HG02678 (cell line): ENCODE measurements around the gene SPATA9.

Source experiments
- ATAC-seq: cut with Tn5 transposase; IDR thresholded peaks from one replicate; pipeline ENCODE4 v1.9.1; 2021; ENCODE audit warnings: mild to moderate bottlenecking, moderate library complexity; ENCODE audit not compliant: unreplicated experiment

The SPATA9 gene

DNA sequence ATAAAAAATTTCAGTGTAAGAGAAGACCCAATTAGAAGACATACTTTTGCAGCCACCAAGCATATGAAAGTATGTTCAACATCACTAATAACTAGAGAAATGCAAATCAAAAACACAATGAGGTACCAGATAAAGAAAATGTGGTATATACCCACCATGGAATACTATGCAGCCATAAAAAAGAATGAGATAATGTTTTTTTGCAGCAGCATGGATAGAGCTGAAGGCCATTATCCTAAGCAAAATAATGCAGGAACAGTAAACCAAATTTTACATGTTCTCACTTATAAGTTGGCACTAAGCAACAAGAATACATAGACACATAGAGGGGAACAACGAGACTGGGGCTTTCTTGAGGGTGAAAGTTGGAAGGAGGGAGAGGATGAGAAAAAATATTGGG, 6.9 kb upstream of the SPATA9 start:
- ATAC-seq, result no peak

GRCh38 chr5:95686651-95687050, 3.9 kb upstream of the SPATA9 start:
- ATAC-seq, result no peak

- ATAC-seq, result no peak
Measured at GRCh38 chr5:95684361-95684760, 1.6 kb upstream of the SPATA9 start.

DNA sequence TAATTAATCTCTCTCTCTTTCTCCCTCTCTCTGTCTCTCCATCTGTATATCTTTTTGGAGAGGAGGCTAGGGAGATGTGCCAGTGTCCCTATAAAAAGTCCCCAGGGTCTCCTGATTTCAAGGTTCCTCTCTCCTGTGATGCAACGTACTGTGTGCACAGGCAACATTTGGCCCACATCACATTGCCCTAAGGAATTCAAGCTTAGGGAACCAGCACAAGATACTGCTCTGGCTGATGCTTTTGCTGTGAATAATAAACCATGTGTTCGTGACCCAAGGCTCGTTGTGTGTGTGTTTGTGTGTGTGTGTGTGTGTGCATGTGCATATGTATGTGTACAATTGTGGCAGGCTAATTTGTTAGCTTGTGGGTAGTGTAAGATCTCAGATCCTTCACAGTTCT, 9.7 kb downstream of the SPATA9 start:
- ATAC-seq, result no peak

- no peak for ATAC-seq
Measured at GRCh38 chr5:95672641-95673040, 10.2 kb downstream of the SPATA9 start.

GRCh38 chr5:95671826-95672225, 11.0 kb downstream of the SPATA9 start:
- no peak for ATAC-seq

DNA sequence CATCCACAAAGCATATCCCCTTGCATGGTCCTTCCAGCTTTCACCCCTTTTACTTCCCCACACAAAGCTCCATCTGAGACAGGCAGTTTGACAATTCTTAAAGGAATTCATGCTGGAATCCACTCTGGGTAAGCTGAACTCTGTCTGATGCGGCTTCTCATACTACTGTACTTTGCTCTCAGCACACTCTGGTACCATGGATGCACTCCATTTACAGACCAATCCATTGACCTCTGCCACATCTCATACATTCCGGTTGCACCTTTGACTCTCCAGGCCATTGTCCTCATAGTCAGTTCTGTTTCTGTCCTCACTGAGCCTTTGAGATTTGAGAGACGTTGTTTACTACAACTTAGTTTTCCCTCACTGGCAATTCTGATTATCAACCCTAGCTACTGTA, 12.2 kb downstream of the SPATA9 start:
- no peak for ATAC-seq

DNA sequence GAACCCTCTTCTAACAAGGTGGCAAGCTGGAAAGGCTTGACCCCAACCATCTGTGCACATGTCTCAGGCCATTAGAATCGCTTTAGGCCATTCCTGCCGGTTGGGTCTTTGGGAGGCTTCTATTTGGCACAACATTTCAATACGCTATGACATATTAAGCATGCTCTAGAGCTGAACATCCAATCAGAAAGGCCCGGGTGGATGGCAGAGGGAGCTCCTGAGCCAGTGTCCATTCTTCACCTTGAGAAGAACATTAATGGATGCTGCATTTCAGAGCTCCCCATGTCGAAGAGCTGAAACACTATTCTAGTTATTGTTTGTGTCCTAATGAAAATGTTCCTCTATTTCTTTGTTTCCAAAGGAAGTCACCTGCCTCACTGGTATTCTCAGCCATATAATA, 12.8 kb downstream of the SPATA9 start:
- no peak for ATAC-seq

GRCh38 chr5:95669540-95669939, 13.3 kb downstream of the SPATA9 start:
- ATAC-seq, result no peak

DNA sequence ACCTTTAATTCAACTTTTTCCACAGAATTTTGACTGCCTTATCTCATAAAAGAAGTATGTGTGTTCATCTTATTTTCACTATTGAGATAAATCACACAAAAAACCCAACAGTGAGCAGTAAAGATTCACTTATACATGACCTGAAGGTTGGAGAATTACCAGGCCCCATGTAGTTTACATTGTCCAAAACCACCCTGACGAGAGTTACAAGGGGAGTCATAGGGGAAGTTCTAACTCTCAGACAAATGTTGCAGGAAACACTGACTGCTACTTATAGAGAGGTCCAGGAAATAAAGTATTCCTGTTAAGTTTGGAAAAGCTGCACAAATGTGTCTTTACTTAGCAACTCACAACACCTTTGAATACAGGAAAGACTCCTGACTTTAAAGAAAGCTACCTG, 14.1 kb downstream of the SPATA9 start:
- no peak for ATAC-seq

DNA sequence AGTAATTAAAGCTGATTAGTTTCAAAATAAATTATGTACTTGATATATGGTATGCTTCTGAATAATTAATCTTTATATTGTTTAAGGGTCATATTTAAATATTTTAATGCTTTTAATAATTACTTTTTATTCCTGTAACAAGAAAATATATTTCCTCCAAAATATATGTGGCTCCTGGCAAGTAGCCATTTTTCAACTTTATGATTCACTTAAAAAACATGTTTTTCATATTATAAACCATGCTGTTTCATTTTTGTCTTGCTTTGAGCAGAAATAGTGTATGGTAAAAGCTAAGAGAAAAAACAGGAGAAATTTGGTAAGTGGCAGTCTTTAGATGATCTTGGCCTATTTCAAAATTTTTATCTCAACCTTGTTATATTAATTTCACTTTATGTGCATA, 14.6 kb downstream of the SPATA9 start:
- ATAC-seq, result no peak

GRCh38 chr5:95667678-95668077, 15.1 kb downstream of the SPATA9 start:
- ATAC-seq, result no peak

DNA sequence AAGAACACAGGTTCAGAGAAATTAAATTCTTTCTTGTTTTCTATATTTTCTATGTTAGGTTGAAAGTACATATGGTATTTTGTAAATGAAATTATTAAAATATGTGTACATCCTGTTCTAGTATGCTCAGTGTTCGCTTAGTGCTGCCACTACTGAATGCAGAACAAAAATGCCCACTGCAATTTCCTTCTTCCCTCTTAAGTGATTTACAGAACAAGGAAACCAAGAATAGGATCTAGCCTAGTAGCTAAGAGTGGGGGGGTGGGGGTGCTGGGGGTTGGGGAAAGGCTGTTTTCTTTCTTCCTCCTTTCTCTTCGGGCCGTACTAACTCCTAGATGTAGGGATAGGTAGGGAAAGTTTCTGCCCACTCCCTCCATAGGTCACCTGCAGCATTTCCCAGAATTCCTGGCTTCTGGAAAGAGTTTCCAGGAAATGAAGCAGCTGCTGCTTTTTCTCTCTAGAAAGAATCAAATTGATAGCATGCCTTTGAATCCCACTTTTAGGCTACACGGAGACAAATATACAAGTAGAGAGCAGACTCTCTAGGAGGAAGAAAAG, 15.7 kb downstream of the SPATA9 start:
- ATAC-seq, result no peak

DNA sequence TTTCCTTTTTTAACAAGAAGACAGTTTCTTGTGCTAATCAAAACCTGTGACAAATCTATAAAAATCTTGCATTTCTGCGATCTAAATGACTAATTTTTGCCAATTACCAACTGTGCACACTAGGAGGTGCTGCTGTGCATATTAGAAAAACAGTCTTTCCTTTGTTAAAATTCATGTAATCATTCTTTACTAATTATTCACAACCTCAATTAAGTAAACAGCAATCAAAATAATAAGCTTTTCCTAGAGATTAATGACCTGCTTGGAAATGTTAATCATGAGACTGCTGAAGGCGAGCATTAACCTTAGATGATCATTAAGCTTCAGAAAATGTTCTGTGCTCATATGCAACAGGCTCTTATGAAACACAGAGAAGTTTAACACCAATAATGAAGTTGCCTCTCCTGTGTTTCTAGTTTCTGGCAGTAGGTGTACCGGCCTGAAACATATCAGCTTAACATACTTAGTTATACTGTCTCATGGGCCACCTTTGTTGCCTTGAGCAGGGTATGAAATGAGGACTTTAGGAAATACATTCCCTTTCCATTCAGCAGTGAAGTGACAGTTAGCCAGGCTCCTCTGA, 18.5 kb downstream of the SPATA9 start:
- no peak for ATAC-seq

GRCh38 chr5:95662946-95663345, 19.8 kb downstream of the SPATA9 start:
- no peak for ATAC-seq

DNA sequence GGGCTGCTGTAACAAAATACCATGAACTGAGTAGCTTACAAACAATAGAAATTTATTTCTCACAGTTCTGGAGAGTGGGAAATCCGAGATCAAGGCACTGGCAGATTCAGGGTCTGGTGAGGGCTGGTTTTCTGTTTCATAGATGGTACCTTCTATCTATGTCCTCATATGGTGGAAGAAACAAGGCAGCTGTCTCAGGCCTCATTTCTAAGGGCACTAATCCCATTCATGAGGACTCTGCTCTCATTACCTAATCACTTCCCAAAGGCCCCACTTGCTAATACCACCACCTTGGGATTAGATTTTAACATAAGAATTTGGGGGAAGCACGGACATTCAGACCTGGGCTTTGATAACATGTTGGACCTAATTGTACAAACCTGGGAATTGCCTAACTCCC, 22.7 kb downstream of the SPATA9 start:
- ATAC-seq, result no peak

DNA sequence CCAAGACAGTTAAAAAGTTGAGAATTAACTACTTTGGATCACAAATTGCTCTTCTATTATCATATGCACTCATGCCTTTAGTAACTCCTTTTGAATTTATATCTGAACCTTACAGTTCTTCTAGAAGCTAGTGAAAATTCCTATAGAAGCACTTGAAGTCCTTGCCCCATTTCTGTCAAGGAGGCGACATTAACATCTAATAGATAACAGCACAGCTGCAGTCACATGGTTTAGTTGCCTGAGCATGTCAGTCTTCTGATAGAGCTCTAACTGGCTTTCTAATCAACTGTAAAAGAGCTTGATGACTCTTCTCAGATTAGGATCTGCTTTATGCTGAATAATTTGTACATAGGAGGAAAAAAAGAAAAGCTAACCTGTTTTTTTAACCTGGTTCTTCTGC, 27.2 kb downstream of the SPATA9 start:
- ATAC-seq, result no peak

GRCh38 chr5:95654196-95654595, 28.6 kb downstream of the SPATA9 start:
- no peak for ATAC-seq

GRCh38 chr5:95652849-95653248, 29.9 kb downstream of the SPATA9 start:
- no peak for ATAC-seq

DNA sequence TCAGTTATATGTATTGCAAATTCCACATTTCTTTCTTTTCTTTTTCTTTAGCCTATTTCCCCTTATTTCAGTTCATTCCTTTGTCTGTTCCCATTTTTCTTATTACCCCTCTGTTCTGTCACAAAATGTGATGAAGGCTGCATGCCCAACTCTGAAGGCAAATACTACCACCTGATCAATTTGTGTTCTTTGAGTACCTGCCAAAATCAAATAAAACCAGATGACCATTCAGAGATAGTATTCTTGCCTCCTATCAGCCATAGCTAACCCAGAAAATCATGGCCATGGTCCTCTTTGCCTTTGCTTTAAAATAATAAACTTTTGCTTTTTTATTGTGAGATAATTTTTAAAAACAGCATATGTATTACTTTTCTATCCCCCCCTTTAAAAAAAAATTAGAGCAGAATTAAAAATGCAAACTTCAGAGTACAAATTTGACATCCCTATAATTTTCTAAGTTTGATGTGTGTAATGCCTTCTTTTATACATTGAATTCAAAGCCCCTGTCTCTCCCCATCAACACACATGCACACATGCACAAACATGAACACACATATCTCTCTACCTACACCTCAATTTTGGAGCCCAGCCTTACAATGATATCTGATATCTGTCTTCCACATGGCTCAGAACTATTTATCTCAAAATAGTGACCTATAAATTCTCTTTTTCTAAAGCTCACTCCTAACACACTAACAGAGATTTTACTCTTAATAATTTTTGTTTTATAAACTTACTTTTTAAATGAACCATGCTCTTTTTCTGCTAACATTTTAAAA, 32.8 kb downstream of the SPATA9 start:
- no peak for ATAC-seq

DNA sequence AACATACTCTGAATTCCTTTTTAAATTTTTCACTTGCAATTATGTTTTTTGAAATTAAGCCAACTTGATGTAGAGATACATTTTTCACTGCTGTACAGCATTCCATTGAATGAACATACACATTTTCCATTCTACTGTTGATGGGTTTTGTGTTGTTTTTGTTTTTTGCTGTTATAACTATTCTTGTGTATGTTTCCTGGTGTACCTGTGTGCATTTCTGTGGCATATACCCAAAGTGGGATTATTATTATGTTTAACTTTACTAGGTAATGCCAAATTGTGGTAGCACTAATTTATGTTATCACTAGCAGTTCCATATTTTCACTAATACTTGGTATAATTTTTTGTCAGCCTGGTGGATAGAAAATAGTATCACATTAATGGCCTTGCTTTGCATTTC, 33.5 kb downstream of the SPATA9 start:
- ATAC-seq, result no peak
